SHP77 (cell line): Measurements from ENCODE around the gene SOCS4.

Experiments used
- DNase-seq, 2 experiments: peaks; one replicate each; lab custom pipeline; 2025; lab: John Stamatoyannopoulos, UW

The SOCS4 gene

DNA sequence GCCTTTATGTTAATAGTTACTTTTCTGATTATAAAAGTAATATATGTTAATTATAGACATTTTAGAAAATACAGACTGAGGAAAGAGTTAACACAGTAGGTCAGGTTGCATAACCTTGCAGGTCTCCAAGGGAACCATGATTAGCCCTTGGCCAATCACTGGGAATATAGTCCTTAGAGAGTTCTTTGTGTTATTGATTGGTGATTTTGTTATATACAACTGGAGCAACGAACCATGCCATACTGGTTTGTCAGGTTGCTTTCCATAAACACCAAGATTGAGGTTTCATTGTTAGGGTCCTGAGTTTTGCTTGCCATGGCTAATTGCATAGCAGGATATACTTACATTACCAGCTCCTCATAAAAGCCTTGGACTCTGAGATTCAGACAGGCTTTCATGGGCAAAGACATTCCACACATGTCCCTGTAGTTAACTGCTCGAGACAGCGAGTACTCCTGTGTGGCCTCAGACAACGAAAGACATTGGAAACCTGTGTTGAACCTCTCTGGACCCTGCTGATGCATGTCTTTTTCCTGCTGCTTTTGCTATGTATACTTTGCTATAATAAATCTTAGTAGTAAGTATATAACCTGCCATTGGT, 58.1 kb downstream of the SOCS4 start:
- no peak for DNase-seq

- DNase-seq: no peak
These were observed 59.9 kb downstream of the SOCS4 start for GRCh38 chr14:55086938-55087337.

- DNase-seq: no peak
These were observed 61.3 kb downstream of the SOCS4 start for GRCh38 chr14:55088356-55088755.

GRCh38 chr14:55092341-55092740, 65.3 kb downstream of the SOCS4 start:
- DNase-seq: no peak

- DNase-seq: no peak
These were observed 67.5 kb downstream of the SOCS4 start for GRCh38 chr14:55094292-55095157.

- no peak for DNase-seq
These were observed 71.0 kb downstream of the SOCS4 start for GRCh38 chr14:55097881-55098560.

DNA sequence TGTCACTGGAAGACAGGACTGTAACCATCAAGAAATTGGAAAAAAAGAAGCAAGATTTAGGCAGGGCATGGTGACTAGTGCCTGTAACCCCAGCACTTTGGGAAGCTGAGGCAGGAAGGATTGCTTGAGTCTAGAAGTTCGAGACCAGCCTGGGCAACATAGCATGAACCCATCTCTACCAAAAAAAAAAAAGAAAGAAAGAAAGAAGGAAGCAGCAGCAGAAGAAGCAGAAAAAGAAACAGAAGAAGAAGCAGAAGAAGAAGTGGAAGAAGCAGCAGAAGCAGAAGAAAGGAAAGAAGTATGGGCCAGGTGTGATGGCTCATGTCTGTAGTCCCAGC, 71.5 kb downstream of the SOCS4 start:
- no peak for DNase-seq
